Measurements from ENCODE around the gene TEX51. TPM values are rescaled to one million over a fixed set of nuclear protein-coding genes. Genes with fewer than 3 reads are reported as not detected.
A peak's percentile ranks its signal among the peaks of the same experiment; 100 is the strongest.

The TEX51 gene
- total RNA-seq, 1 donor from 2014 or later = not detected

- Mint-ChIP-seq H3K4me3 (ENCODE audit: unreplicated experiment) (no peak overlapping the region), H3K9me3 (ENCODE audit: unreplicated experiment) (no peaks in the 10 kb centered on the region), H3K4me1 (ENCODE audit: unreplicated experiment) (no peaks in the 10 kb centered on the region), H3K27ac (ENCODE audit: unreplicated experiment) (no peak overlapping the region), H3K36me3 (ENCODE audit: unreplicated experiment) (no peaks in the 10 kb centered on the region), H3K27me3 (ENCODE audit: unreplicated experiment) (peaks cover 6% of the 10 kb centered on the region)
- DNase-seq (ENCODE audit: extremely low spot score, unreplicated experiment) = peak; percentile 63
- no peak for TF ChIP-seq CTCF (IDR thresholded peaks at IDR 0.05)
These were observed 16.3 kb downstream of the TEX51 start for GRCh38 chr2:126914811-126915500.

DNA sequence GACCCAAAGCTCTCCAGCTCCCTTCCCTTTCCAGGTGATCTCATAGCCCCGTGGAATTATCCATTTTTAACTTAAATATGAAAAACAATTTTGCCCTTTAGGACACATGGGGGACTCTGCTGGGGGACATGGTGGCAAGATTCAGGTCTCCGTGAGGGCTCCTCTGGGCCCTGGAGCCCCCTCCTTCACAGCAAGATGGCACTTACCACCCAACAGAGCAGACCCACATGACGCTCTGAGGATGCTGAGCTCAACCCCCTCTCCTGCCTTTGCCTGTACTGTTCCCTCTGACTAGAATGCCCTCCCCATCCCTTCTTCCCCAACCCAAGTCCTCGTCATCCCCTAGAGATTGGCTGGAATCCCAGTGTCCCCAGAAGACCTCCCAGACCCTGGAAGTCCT is 17.2 kb downstream of the TEX51 start:
- Mint-ChIP-seq H3K27me3 (ENCODE audit: unreplicated experiment) (peaks cover 6% of the 10 kb centered on the region), H3K4me1 (ENCODE audit: unreplicated experiment) (no peaks in the 10 kb centered on the region), H3K27ac (ENCODE audit: unreplicated experiment) (no peak overlapping the region), H3K4me3 (ENCODE audit: unreplicated experiment) (no peak overlapping the region), H3K9me3 (ENCODE audit: unreplicated experiment) (no peaks in the 10 kb centered on the region), H3K36me3 (ENCODE audit: unreplicated experiment) (no peaks in the 10 kb centered on the region)
- DNase-seq (ENCODE audit: extremely low spot score, unreplicated experiment) = peak; percentile 51
- no peak for TF ChIP-seq CTCF (IDR thresholded peaks at IDR 0.05)

DNA sequence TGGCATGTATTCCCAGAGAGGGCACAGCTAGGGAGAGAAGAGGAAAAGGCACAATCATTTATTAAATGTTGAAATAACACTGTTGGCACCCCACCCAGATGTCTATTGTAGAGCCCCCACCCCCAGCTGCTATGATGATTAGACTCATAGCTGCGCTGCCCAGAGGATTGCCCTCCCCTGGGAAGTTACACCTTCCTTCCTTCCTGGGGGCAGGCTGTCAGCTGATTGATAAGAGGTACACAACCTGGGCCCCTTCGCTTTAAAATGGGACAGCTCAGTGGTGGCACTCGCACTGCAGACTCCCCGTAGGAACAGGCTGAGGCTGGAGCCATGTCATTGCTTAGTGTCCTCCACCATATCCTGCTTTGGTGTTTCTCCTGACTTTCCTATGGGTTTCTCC is 18.1 kb downstream of the TEX51 start:
- Mint-ChIP-seq H3K4me1 (ENCODE audit: unreplicated experiment) (no peaks in the 10 kb centered on the region), H3K9me3 (ENCODE audit: unreplicated experiment) (no peaks in the 10 kb centered on the region), H3K4me3 (ENCODE audit: unreplicated experiment) (no peak overlapping the region), H3K36me3 (ENCODE audit: unreplicated experiment) (no peaks in the 10 kb centered on the region), H3K27me3 (ENCODE audit: unreplicated experiment) (peaks cover 12% of the 10 kb centered on the region), H3K27ac (ENCODE audit: unreplicated experiment) (no peak overlapping the region)
- DNase-seq (ENCODE audit: extremely low spot score, unreplicated experiment) = peak; percentile 56
- TF ChIP-seq CTCF (IDR thresholded peaks at IDR 0.05) = no peak

GRCh38 chr2:126921066-126921465 is 22.4 kb downstream of the TEX51 start:
- Mint-ChIP-seq H3K4me3 (ENCODE audit: unreplicated experiment) (no peak overlapping the region), H3K27me3 (ENCODE audit: unreplicated experiment) (peaks cover 24% of the 10 kb centered on the region), H3K4me1 (ENCODE audit: unreplicated experiment) (no peaks in the 10 kb centered on the region), H3K9me3 (ENCODE audit: unreplicated experiment) (no peaks in the 10 kb centered on the region), H3K36me3 (ENCODE audit: unreplicated experiment) (no peaks in the 10 kb centered on the region), H3K27ac (ENCODE audit: unreplicated experiment) (no peak overlapping the region)
- TF ChIP-seq CTCF (IDR thresholded peaks at IDR 0.05) = no peak
- peak; percentile 71 for DNase-seq (ENCODE audit: extremely low spot score, unreplicated experiment)

DNA sequence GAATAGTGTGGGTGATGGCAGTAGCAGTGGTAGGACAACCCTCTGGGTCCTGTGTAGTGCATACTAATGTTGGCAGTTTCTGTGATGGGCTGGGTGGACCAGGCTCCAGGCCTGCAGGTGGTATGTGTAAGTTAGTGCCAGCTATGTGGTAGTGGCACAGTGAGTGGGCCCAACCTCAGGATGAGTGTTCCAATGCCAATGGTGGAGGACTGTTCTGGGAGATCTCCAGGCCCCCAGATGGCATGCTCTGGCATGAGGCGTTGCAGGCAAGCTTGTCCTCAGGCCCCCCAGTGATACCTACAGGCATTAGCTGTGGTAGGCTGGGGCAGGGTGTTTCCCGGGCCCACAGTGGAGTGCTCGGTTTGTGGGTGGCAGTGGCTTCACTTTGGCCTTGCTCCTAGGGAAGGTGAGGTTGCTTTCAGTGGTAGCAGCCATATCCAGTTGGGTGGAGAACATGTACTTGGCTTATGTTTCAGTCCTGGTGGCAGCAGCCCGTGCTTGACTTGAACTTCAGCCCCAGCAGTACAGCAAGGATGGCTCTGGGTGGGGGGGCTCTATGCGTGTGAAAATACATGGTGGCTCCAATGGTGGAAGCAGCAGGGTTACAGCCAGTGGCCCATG is 32.4 kb downstream of the TEX51 start:
- DNase-seq (ENCODE audit: extremely low spot score, unreplicated experiment) = peak; percentile 65
- Mint-ChIP-seq H3K27me3 (ENCODE audit: unreplicated experiment) (peaks cover 39% of the 10 kb centered on the region), H3K27ac (ENCODE audit: unreplicated experiment) (no peak overlapping the region), H3K36me3 (ENCODE audit: unreplicated experiment) (no peaks in the 10 kb centered on the region), H3K9me3 (ENCODE audit: unreplicated experiment) (no peaks in the 10 kb centered on the region), H3K4me3 (ENCODE audit: unreplicated experiment) (no peak overlapping the region), H3K4me1 (ENCODE audit: unreplicated experiment) (no peaks in the 10 kb centered on the region)
- no peak for TF ChIP-seq CTCF (IDR thresholded peaks at IDR 0.05)

Data from osteocyte (in vitro differentiated cells).